ENCODE results near the gene DDX39A. TPM values are rescaled to one million over a fixed set of nuclear protein-coding genes. Genes with fewer than 3 reads are reported as not detected.
"Not testable (repeated sequence)": the region's sequence is repeated elsewhere in the genome, so short reads cannot be mapped to it uniquely, and the experiment has no call there.

The DDX39A gene
- total RNA-seq, 1 donor from 2014 or later: 59.6 TPM

DNA sequence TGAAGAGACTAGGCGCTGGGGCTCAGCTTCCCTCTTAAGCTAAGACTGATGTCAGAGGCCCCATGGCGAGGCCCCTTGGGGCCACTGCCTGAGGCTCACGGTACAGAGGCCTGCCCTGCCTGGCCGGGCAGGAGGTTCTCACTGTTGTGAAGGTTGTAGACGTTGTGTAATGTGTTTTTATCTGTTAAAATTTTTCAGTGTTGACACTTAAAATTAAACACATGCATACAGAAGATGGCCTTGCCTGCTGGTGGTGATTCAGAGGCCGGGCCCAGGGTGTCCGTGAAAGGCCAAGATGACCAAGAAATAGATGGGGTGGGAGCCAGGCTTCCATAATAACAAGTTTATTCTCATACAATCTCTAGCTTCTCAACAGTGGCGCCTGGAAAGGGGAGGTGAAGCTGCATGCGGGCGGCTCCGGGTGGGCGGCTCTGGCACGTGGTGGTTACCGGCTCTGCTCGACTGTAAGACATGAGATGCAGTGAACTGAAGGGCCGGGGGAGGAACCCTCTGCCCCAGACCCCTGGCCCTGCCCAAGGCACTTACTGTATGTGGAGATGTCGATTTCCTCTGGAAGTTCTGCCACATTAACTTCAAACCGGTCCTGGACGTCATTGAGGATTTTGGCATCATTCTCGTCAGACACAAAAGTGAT is 10.5 kb downstream of the DDX39A start:
- ATAC-seq: no peak

DNA sequence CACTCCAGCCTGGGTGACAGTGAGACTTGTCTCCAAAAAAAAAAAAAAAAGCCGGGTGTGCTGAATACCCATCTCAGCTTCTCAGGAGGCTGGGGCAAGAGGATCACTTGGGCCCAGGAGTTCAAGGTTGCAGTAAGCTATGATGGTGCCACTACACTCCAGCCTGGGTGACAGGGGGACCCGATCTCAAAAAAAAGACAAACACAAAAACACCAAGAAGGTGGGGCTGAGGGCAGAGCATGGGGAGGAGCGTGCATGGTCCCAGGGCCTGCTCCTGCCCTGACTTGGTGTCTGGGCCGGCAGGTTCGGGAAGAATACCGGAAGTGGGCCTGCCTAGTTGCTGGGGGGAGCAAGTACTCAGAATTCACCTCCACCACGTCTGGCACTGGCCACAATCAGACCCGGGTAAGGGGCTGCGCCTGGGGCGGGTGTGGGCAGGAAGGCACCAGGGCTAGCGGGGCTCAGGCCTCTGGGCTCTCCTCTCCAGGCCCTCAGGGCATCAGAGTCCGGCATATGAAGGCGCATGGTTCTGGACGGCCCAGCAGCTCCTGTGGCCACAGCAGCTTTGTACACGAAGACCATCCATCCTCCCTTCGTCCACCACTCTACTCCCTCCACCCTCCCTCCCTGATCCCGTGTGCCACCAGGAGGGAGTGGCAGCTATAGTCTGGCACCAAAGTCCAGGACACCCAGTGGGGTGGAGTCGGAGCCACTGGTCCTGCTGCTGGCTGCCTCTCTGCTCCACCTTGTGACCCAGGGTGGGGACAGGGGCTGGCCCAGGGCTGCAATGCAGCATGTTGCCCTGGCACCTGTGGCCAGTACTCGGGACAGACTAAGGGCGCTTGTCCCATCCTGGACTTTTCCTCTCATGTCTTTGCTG is 11.3 kb downstream of the DDX39A start:
- no peak for ATAC-seq

DNA sequence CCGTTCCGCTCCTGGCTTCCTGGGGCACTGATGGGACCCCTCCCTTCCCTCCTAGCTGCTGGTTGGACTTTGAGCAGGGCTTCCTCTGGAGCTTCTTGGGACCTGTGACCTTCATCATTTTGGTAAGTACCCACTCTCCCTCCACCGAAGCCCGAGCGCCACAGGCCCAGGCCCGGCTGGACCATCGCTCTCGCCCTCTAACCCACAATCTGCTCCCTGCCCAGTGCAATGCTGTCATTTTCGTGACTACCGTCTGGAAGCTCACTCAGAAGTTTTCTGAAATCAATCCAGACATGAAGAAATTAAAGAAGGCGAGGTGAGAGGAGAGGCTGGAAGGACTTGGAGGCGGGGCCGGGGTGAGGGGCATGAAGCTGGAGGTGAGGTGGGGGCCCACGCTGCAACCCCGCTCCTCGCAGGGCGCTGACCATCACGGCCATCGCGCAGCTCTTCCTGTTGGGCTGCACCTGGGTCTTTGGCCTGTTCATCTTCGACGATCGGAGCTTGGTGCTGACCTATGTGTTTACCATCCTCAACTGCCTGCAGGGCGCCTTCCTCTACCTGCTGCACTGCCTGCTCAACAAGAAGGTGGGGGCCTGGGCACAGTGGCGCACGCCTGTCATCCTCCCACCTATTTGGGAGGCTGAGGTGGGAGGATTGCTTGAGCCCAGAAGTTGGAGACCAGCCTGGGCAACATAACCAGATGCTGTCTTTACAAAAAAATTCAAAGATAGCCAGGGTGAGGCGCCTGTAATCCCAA is 12.3 kb downstream of the DDX39A start:
- ATAC-seq: no peak

DNA sequence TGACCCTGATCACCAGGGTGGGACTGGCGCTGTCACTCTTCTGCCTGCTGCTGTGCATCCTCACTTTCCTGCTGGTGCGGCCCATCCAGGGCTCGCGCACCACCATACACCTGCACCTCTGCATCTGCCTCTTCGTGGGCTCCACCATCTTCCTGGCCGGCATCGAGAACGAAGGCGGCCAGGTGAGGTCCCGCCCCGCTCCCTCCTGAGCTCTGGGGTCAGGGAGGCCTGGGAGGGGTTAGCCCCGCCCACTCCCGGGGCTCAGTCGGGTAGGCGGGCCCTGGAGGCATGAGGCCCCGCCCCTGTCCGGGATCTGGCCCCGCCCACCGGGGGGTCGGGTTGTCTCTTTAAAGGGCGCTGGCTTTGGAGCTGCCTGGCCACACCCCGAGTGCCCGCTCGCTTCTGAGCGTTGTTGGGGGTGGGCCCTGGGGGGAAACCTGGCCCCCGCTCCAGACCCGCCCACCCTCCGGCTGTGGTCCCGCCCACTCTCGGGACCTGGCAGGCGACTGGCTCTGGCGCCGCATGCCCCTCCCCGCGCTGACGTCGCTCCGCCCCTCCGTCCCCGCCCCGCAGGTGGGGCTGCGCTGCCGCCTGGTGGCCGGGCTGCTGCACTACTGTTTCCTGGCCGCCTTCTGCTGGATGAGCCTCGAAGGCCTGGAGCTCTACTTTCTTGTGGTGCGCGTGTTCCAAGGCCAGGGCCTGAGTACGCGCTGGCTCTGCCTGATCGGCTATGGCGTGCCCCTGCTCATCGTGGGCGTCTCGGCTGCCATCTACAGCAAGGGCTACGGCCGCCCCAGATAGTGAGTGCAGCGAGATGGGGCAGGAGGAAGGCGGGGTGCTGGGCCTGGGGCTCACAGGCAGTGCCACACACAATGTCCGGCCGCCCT is 13.1 kb downstream of the DDX39A start:
- peak; percentile 82 for ATAC-seq

DNA sequence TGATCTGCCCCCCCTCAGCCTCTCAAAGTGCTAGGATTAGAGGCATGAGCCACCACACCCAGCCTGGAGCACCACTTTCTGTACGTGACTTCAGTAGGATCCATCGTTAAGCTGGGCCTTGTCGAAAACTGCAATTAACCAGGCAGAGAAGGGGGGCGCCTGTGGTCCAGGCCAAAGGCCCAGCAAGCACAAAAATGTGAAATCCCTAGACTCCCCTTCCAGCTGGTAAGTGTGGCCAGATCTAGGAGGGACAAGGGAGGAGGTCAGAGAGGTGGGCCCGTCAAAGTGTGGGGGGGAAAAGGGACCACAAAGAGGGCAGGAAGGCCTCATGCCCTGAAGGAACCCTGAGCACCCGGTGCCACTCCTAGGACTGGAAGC is 13.8 kb downstream of the DDX39A start:
- ATAC-seq: no peak

DNA sequence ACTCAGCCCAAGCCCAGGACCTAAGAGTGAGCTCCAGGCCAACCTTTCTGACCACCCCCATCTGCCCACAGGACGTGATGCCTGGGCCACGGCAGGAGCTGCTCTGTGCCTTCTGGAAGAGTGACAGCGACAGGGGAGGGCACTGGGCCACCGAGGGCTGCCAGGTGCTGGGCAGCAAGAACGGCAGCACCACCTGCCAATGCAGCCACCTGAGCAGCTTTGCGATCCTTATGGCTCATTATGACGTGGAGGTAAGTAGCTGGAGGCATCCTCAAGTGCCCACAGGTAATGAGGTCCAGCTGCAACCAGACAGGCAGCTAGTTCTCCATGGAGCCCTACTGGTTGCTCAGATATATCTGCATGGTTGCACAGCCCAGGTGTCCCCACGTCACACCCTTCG is 14.8 kb downstream of the DDX39A start:
- no peak for ATAC-seq

DNA sequence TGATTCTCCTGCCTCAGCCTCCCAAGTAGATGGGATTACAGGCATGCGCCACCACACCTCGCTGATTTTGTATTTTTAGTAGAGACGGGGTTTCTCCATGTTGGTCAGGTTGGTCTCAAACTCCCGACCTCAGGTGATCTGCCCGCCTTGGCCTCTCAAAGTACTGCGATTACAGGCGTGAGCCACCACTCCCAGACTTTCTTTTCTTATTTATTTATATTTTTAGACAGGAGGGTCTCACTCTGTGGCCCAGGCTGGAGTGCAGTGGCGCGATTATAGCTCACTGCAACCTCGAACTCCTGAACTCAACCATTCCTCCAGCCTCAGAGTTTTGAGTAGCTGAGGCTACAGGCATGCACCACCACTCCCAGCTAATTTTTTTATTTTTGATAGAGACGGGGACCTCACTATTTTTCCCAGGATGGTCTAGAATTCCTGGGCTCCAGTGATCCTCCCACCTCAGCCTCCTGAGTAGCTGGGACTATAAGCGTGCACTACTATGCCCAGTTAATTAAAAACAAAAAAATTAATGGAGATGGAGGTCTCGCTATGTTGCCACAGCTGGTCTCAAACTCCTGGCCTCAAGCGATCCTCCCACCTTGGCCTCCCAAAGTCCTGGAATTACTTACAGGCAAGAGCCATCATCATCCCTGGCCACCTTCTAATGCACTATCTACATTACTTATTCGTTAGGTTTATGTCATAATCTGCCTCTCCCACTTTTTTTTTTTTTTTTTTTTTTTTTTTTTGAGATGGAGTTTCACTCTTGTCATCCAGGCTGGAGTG is 15.8 kb downstream of the DDX39A start:
- not testable (repeated sequence) for ATAC-seq

DNA sequence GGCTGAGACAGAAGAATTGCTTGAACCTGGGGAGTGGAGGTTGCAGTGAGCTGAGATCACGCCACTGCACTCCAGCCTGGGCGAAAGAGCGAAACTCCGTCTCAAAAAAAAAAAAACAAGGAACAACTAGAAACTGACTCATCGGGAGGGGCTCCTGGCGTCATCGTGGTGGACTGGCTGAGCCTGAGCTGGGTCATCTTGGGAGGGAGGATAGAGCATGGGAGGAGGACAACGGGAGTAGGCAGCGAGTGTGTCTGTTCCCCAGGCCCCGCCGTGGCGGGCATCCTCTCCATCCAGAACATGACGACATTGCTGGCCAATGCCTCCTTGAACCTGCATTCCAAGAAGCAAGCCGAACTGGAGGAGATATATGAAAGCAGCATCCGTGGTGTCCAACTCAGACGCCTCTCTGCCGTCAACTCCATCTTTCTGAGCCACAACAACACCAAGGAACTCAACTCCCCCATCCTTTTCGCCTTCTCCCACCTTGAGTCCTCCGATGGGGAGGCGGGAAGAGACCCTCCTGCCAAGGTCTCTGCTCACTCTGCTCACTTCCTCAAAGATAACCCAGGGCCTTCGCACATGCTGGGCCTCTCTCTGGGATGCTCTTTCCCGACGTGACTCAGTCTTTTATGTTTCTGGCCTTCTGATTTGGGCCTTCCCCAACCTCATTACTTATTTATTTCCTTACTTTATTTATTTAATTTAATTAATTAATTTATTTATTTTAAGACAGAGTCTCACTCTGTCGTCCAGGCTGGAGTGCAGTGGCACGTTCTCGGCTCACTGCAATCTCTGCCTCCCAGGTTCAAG is 16.6 kb downstream of the DDX39A start:
- peak; percentile 71 for ATAC-seq

DNA sequence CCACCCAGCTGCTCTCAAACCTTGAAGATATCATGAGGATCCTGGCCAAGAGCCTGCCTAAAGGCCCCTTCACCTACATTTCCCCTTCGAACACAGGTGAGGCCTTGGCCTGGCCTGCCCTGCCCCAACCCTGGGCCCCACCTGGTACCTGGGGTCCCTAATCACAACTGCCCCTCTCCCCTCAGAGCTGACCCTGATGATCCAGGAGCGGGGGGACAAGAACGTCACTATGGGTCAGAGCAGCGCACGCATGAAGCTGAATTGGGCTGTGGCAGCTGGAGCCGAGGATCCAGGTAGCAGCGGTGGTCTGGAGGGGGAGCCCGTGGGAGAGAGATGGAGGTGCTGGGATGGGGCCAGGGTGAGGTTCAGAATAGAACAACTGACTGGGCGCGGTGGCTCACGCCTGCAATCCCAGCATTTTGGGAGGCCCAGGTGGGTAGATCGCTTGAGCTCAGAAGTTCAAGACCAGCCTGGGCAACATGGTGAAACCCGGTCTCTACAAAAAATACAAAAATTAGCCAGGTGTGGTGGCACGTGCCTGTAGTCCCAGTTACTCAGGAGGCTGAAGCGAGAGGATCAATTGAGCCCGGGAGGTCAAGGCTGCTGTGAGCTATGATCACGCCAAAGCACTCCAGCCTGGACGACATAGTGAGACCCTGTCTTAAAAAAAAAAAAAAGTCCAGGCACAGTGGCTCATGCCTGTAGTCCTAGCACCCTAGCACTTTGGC is 17.5 kb downstream of the DDX39A start:
- no peak for ATAC-seq

DNA sequence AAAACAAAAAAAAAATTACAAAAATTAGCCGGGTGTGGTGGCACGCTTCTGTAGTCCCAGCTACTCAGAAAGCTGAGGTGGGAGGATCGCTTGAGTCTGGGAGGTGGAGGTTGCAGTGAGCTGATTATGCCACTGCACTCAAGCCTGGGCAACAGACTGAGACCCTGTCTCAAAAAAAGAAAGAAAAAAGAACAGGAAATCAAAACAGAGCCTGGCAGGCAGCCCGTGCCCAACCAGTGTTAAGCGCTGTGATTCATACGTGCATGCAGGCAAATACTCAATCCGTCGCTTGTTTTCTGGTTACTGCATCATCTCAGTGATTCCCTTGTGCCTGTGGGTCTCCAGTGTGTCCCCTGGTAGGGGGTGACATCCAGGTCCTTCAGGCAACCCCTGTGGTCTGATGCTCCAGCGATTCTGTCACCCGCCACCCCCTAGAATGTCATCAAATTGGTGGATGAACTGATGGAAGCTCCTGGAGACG is 18.1 kb downstream of the DDX39A start:
- ATAC-seq: no peak

DNA sequence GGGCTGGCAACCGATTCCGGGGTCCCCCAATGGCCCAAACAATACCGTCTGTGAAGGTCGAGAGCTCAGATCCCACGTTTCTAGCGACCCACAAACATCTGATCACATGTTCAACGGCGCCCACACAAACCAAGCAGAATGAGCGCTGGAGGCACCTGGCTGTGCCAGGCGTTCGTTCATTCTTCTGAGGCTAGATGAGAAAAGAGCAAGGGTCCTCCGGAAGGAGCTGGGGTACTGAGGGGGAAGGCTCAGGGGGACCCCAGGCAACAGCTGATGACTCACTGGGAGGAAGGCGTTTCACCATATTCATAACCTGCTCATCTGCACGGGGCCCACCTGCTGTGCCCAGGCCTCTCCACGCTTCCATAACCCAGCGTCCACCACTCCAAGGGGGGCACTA is 22.0 kb downstream of the DDX39A start:
- ATAC-seq: not testable (repeated sequence)

DNA sequence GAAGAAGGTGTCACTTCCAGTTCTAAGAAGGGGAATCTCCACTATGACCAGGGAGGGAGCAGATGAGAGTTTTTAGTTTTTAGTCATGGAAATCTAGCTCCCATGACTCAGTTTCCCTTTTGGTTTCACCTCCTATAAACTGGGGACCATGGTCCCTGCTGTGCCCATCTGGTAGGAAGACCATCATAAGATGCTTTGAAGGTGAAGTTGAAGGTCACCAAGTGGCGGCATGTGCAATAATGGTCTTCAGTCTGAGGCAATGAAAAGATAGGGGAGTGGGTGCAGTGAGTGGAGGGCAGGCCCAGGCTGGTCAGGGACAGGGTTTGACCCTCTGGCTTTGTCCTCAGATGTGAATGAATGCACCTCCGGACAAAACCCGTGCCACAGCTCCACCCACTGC is 22.4 kb downstream of the DDX39A start:
- not testable (repeated sequence) for ATAC-seq

DNA sequence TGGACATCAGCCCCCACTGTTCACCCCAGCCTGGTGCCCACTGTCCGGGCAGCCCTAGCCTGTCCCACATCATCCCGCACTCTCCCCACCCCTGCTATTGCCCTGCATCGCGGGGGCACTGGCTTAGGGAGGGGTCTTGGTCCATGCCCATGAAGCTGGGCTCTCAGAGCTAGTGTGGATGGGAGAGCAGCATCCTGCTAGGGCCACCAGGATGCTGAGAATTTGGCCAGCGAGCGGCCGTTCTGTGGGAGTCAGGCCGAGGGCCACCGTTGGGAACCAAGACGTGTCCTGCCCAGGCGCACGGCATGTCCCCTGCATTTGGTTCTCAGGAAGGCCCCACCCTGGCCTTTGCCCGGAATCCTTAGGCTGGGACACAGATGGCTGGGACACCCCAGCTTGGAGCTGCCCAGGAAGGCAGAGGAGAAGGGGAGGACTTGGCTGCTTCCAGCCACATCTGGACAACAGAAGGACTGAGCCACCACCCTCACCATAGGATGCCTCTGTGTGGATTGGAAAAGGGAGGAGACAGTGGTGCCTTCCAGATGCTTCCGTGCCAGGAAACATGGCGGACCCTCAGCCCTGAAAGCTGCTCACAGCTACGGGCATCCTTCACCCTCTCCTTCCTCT is 23.3 kb downstream of the DDX39A start:
- ATAC-seq: no peak

DNA sequence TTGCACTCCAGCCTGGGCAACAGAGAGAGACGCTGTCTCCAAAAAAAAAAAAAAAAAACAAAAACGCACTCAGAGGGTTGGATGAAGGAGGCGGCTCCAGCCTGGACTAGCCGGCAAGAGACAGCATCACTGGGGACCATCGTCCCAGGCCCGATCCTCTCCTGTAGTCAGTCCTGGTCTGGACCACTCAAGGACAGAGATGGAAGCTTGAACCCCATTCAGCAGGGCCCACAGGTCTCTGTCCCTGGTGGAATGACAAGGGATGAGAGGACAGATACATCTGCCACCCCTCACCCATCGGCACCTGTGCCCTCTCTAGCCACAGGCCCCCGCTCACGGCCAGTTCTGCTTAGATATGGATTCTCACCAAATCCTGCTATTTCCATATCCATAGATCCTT is 23.9 kb downstream of the DDX39A start:
- no peak for ATAC-seq

DNA sequence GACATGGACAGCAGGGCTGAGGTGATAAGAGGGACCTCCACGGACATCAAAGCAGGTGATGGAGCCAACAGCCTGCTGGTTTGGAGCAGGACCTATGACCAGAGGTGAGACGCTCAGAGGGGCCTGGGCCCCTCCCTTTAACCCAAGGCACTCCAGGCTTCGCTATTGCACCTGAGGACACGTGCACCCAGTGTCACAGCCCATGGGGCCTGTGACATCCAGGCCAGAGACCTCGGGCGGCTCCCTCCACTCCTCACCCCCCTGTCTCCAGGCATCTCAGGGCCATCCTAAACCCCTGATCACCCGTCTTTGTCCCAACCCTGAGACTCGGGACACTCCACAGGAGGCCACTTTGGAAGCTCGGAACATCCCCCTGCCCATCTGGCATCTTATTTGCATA is 25.0 kb downstream of the DDX39A start:
- ATAC-seq: peak; percentile 7

DNA sequence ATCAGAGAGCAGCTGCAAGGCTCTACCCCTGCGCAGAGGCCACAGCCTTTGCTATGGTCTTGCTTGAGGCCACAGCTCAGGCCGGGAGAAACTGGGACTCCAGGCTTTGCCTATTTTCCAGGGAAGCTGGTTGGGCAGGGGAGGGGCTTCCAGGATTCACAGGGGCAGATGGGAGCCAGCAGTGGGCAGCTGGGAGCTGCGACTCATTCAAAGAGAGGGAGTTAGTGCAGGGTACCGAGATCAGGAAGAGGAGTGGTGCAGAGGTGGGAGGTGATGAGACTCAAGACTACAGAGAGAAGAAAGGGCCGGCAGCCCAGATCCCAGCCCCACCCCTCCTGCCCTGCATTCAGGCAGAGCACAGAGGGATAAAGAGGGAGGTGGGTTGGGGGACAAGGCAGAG is 25.8 kb downstream of the DDX39A start:
- no peak for ATAC-seq

DNA sequence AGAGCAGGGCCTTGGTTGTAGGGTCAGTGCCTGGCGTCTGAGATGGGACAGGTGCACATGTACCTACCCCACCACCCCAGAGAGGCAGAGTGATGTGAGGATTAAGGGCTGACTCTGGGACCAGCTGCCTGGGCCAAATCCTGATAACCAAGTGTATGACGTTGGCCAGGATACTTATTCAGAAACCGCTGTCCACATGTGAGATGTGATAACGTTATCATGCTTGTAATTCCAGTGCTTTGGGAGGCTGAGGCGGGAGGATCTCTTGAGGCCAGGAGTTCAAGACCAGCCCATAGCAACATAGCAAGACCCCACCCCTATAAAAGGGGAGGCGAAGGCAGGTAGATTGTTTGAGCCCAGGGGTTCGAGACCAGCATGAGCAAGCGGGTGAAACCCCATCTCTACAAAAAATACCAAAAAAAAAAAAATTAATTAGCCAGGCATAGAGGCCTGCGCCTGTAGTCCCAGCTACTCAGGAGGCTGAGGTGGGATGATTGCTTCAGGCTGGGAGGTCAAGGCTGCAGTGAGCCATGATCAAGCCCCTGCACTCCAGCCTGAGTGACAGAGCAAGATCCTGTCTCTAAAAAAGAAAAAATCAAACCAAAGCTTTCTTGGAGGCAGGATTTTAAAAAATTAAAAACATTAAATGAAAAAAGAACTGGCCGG is 27.9 kb downstream of the DDX39A start:
- ATAC-seq: no peak

DNA sequence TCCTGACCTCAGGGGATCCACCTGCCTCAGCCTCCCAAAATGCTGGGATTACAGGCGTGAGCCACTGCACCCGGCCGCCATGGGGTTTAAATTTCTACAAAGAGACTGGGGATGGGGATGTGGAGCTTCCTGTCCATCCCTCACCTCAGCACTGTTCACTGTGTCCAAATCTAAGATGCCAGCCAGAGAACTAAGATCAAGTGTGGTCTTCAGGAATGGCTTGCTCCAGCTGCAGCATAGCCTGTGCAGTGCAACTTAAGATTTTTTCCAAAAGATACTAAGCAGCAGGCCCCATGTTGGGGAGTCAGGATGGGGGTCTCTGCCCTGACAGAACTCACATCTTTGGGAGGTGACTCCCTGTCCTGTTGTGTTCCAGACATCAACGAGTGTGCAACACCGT is 28.6 kb downstream of the DDX39A start:
- no peak for ATAC-seq

DNA sequence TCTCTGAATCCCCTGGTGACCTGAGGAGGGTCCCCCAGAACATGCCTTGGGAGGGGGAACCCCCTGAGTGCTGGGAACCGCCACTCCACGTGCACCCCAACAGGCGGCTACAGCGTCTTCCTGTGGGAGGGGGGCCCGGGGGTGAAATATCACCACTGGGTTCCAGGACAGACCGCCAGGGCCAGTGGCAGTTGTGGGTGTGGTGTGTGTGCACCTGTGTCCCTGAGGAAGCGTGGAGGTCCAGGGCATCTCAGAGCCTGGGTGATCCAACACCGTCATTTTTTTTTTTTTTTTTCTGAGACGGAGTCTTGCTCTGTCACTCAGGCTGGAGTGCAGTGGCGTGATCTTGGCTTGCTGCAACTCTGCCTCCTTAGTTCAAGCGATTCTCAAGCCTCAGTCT is 33.6 kb downstream of the DDX39A start:
- no peak for ATAC-seq

Measured in esophagus mucosa (tissue), 1 donor.